Activated T-cell treated with anti-CD3 and anti-CD28 coated beads, Interleukin-2, amount 50 U/mL, for 72 hours (primary cell): ENCODE results near the gene PRRT1. TPM values are rescaled to one million over a fixed set of nuclear protein-coding genes. Genes with fewer than 3 reads are reported as not detected.
A peak's percentile ranks its signal among the peaks of the same experiment; 100 is the strongest.

ENCODE experiments used
- ATAC-seq, 2 donors: fragments of 150-1000 bp; cut with Tn5 transposase; replicated peaks in 1 of 2; 2 replicates each; pipeline ENCODE4 v1.10.0; 2021; ENCODE audit warnings: moderate library complexity in 2 of 2, mild to moderate bottlenecking in 1 of 2
- DNase-seq, 2 donors: peaks; one replicate each; pipeline ENCODE4 v3.0.0; 2021 to 2022; ENCODE audit warnings: mixed read lengths in 1 of 2
- H3K27ac Mint-ChIP-seq: one replicate; pipeline ENCODE4 v1.8.0; 2022; ENCODE audit warnings: mild to moderate bottlenecking, moderate library complexity, mixed read lengths
- H3K27me3 Mint-ChIP-seq: one replicate; pipeline ENCODE4 v1.8.0; 2022; ENCODE audit warnings: low read depth, mixed read lengths
- H3K36me3 Mint-ChIP-seq, 2 donors: one replicate each; pipeline ENCODE4 v1.8.0; 2022; ENCODE audit warnings: mixed read lengths in 2 of 2, mild to moderate bottlenecking in 1 of 2; ENCODE audit not compliant: insufficient read depth in 2 of 2
- H3K4me1 Mint-ChIP-seq: one replicate; pipeline ENCODE4 v1.8.0; 2022; ENCODE audit warnings: low read depth, mixed read lengths
- H3K4me3 Mint-ChIP-seq, 2 donors: one replicate each; pipeline ENCODE4 v1.8.0; 2022; ENCODE audit warnings: mild to moderate bottlenecking in 2 of 2, mixed read lengths in 2 of 2, moderate library complexity in 2 of 2
- H3K9me3 Mint-ChIP-seq, 2 donors: one replicate each; pipeline ENCODE4 v1.8.0; 2022; ENCODE audit warnings: mixed read lengths in 2 of 2
- total RNA-seq, 2 donors: library from RNA; stranded (reverse); gene quantifications; one replicate each; pipeline ENCODE4 v1.2.3, GENCODE V29; 2022

The PRRT1 gene
- total RNA-seq, 2 donors from 2014 or later, result 0.83 to 1.2 TPM

GRCh38 chr6:32163559-32164258 is 12.0 kb upstream of the PRRT1 start:
- no peaks in the 10 kb centered on the region for H3K9me3 Mint-ChIP-seq
- ATAC-seq, result no peak
- H3K27me3 Mint-ChIP-seq, result no peaks in the 10 kb centered on the region
- no peak overlapping the region for H3K4me3 Mint-ChIP-seq
- DNase-seq, result no peak
- peaks cover 4% of the 10 kb centered on the region for H3K4me1 Mint-ChIP-seq
- H3K27ac Mint-ChIP-seq, result no peak overlapping the region
- peaks cover 2 to 8% of the 10 kb centered on the region in 2 donors for H3K36me3 Mint-ChIP-seq

GRCh38 chr6:32158052-32158451 is 6.3 kb upstream of the PRRT1 start:
- H3K27ac Mint-ChIP-seq, result no peak overlapping the region
- H3K4me1 Mint-ChIP-seq, result peaks cover 23% of the 10 kb centered on the region
- H3K9me3 Mint-ChIP-seq, result no peaks in the 10 kb centered on the region
- H3K36me3 Mint-ChIP-seq, result peaks cover 5 to 15% of the 10 kb centered on the region in 2 donors
- H3K27me3 Mint-ChIP-seq, result no peaks in the 10 kb centered on the region
- no peak for DNase-seq
- no peak for ATAC-seq
- H3K4me3 Mint-ChIP-seq, result no peak overlapping the region

- Mint-ChIP-seq H3K27me3 (no peaks in the 10 kb centered on the region), H3K36me3 (peaks cover 5 to 11% of the 10 kb centered on the region in 2 donors)
Observed at GRCh38 chr6:32156891-32157290, 5.2 kb upstream of the PRRT1 start.

GRCh38 chr6:32154514-32155161 is 2.9 kb upstream of the PRRT1 start:
- Mint-ChIP-seq H3K36me3 (peaks cover 5 to 11% of the 10 kb centered on the region in 2 donors), H3K4me3 (peak overlapping the region; percentile 95 to 99), H3K27ac (peak overlapping the region; percentile 26), H3K27me3 (peaks cover 10% of the 10 kb centered on the region), H3K9me3 (no peaks in the 10 kb centered on the region), H3K4me1 (peaks cover 44% of the 10 kb centered on the region)
- DNase-seq (peak; percentile 74 to 80), ATAC-seq (peak; percentile 85 to 87)

More at GRCh38 chr6:32156891-32157290, 5.2 kb upstream of the PRRT1 start:
- Mint-ChIP-seq H3K9me3 (no peaks in the 10 kb centered on the region), H3K4me1 (peaks cover 33% of the 10 kb centered on the region), H3K4me3 (no peak overlapping the region), H3K27ac (no peak overlapping the region)
- DNase-seq (no peak), ATAC-seq (no peak)

- ATAC-seq, result peak; percentile 72 to 78
- DNase-seq, result peak; percentile 78 to 81
- peak within 1 kb of the TSS; percentile 95 to 99 for H3K4me3 Mint-ChIP-seq
- peak within 1 kb of the TSS; percentile 26 for H3K27ac Mint-ChIP-seq
- peaks cover 13% of the 10 kb centered on the region for H3K27me3 Mint-ChIP-seq
- peaks cover 47% of the 10 kb centered on the region for H3K4me1 Mint-ChIP-seq
- H3K9me3 Mint-ChIP-seq, result no peaks in the 10 kb centered on the region
- H3K36me3 Mint-ChIP-seq, result peaks cover 5 to 11% of the 10 kb centered on the region in 2 donors
Observed at GRCh38 chr6:32153564-32154513, 2.1 kb upstream of the PRRT1 start, which contains the start of gene PPT2. Gene PPT2 (plus strand): TSS chr6:32154141. CDS start chr6:32154595, 454 bp downstream.

GRCh38 chr6:32152769-32153563 is 1.2 kb upstream of the PRRT1 start:
- Mint-ChIP-seq H3K4me1 (peaks cover 56% of the 10 kb centered on the region), H3K36me3 (peaks cover 4 to 6% of the 10 kb centered on the region in 2 donors), H3K4me3 (peak overlapping the region; percentile 95 to 99), H3K27ac (peak overlapping the region; percentile 25), H3K27me3 (peaks cover 22% of the 10 kb centered on the region), H3K9me3 (no peaks in the 10 kb centered on the region)
- ATAC-seq, result no peak
- peak in 1 of 2 donors; percentile 5 for DNase-seq

GRCh38 chr6:32151181-32151862 is 417 bp downstream of the PRRT1 start:
- no peak for DNase-seq

GRCh38 chr6:32149932-32150870 is 1.5 kb downstream of the PRRT1 start:
- peak overlapping the region; percentile 49 to 66 for H3K4me3 Mint-ChIP-seq
- no peak overlapping the region for H3K27ac Mint-ChIP-seq
- H3K27me3 Mint-ChIP-seq, result peaks cover 37% of the 10 kb centered on the region
- ATAC-seq, result no peak
- no peak for DNase-seq
- no peaks in the 10 kb centered on the region for H3K36me3 Mint-ChIP-seq
- H3K9me3 Mint-ChIP-seq, result no peaks in the 10 kb centered on the region
- H3K4me1 Mint-ChIP-seq, result peaks cover 61% of the 10 kb centered on the region

More at GRCh38 chr6:32151181-32151862, 417 bp downstream of the PRRT1 start:
- Mint-ChIP-seq H3K4me3 (peak overlapping the region; percentile 66 to 79), H3K36me3 (no peaks in the 10 kb centered on the region), H3K27me3 (peaks cover 34% of the 10 kb centered on the region), H3K27ac (no peak overlapping the region), H3K4me1 (peaks cover 64% of the 10 kb centered on the region), H3K9me3 (no peaks in the 10 kb centered on the region)
- no peak for ATAC-seq

- peaks cover 51% of the 10 kb centered on the region for H3K4me1 Mint-ChIP-seq
- H3K27ac Mint-ChIP-seq, result no peak overlapping the region
- ATAC-seq, result peak; percentile 27 to 43
- H3K4me3 Mint-ChIP-seq, result peak overlapping the region; percentile 83 to 91
- H3K27me3 Mint-ChIP-seq, result peaks cover 37% of the 10 kb centered on the region
- no peaks in the 10 kb centered on the region for H3K36me3 Mint-ChIP-seq
- no peaks in the 10 kb centered on the region for H3K9me3 Mint-ChIP-seq
- no peak for DNase-seq
Observed at GRCh38 chr6:32149092-32149755, 2.5 kb downstream of the PRRT1 start.

- Mint-ChIP-seq H3K4me3 (peak overlapping the region; percentile 83 to 91), H3K36me3 (no peaks in the 10 kb centered on the region), H3K27ac (no peak overlapping the region), H3K27me3 (peaks cover 37% of the 10 kb centered on the region), H3K4me1 (peaks cover 48% of the 10 kb centered on the region), H3K9me3 (no peaks in the 10 kb centered on the region)
- DNase-seq (peak; percentile 84 to 86), ATAC-seq (peak; percentile 86)
Observed at GRCh38 chr6:32148289-32149091, 3.2 kb downstream of the PRRT1 start.
